Ishikawa (cell line): ENCODE data around the gene CDC42EP4.

Experiments
- CEBPB ChIP-seq: IDR thresholded peaks from 2 replicates; pipeline ENCODE4 v1.6.1; 2012
- CREB1 ChIP-seq: IDR thresholded peaks from 2 replicates; pipeline ENCODE4 v1.6.1; 2012; ENCODE audit warnings: low read depth
- EGR1 ChIP-seq: IDR thresholded peaks from 2 replicates; pipeline ENCODE4 v1.6.1; 2012
- EP300 ChIP-seq: IDR thresholded peaks from 2 replicates; pipeline ENCODE4 v1.6.1; 2012; ENCODE audit warnings: borderline replicate concordance
- FOXM1 ChIP-seq: IDR thresholded peaks from 2 replicates; pipeline ENCODE4 v1.6.1; 2012; ENCODE audit warnings: low read depth, borderline replicate concordance
- NFIC ChIP-seq: IDR thresholded peaks from 2 replicates; pipeline ENCODE4 v1.6.1; 2012
- RAD21 ChIP-seq: IDR thresholded peaks from 2 replicates; pipeline ENCODE4 v1.6.1; 2012; ENCODE audit warnings: low read depth
- TAF1 ChIP-seq: IDR thresholded peaks from 2 replicates; pipeline ENCODE4 v1.6.1; 2012; ENCODE audit warnings: low read depth, mild to moderate bottlenecking
- TCF12 ChIP-seq: IDR thresholded peaks from 2 replicates; pipeline ENCODE4 v1.6.1; 2012; ENCODE audit warnings: low read depth
- TEAD4 ChIP-seq: IDR thresholded peaks from 2 replicates; pipeline ENCODE4 v1.6.1; 2012
- YY1 ChIP-seq: IDR thresholded peaks from 2 replicates; pipeline ENCODE4 v1.6.1; 2012; ENCODE audit warnings: low read depth
- ZBTB7A ChIP-seq: IDR thresholded peaks from 2 replicates; pipeline ENCODE4 v1.6.1; 2012; ENCODE audit warnings: low read depth
- TF ChIP-seq, protein P1 (sequence below): IDR thresholded peaks from 2 replicates; pipeline ENCODE4 v1.6.1; 2012
- TF ChIP-seq, protein P2 (sequence below): IDR thresholded peaks from 2 replicates; pipeline ENCODE4 v1.6.1; 2012
- TF ChIP-seq, protein P3 (sequence below): IDR thresholded peaks from 2 replicates; pipeline ENCODE4 v1.6.1; 2012; ENCODE audit warnings: low read depth, mild to moderate bottlenecking

The CDC42EP4 gene

DNA sequence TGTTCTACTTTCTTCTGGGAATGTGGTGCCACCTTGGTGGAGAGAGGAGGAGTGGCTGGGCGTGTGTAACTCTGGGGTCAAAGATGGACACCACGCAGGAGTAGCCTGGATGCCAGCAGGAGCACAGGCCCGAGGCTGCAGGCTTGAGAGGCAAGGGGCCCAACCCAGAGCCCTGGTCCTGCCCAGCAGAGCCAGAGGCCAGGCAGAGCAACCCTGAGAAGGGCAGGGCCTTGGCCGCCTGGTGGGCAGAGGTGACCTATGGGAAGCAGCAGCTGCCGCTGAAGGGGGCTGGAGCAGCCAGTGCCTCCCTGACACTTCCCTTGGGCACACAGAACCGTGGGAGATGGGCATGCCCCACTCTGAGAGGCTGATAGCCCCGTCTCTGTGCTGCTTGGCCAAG lies 32.1 kb downstream of the CDC42EP4 start:
- TF ChIP-seq TAF1: no peak
- TF ChIP-seq NFIC: no peak
- TF ChIP-seq CREB1: no peak
- no peak for TF ChIP-seq RAD21
- no peak for TF ChIP-seq FOXM1
- TF ChIP-seq, protein P1, sequence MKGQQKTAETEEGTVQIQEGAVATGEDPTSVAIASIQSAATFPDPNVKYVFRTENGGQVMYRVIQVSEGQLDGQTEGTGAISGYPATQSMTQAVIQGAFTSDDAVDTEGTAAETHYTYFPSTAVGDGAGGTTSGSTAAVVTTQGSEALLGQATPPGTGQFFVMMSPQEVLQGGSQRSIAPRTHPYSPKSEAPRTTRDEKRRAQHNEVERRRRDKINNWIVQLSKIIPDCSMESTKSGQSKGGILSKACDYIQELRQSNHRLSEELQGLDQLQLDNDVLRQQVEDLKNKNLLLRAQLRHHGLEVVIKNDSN: no peak
- TF ChIP-seq TCF12: no peak
- TF ChIP-seq CEBPB: no peak
- TF ChIP-seq, protein P2, sequence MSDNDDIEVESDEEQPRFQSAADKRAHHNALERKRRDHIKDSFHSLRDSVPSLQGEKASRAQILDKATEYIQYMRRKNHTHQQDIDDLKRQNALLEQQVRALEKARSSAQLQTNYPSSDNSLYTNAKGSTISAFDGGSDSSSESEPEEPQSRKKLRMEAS: no peak

DNA sequence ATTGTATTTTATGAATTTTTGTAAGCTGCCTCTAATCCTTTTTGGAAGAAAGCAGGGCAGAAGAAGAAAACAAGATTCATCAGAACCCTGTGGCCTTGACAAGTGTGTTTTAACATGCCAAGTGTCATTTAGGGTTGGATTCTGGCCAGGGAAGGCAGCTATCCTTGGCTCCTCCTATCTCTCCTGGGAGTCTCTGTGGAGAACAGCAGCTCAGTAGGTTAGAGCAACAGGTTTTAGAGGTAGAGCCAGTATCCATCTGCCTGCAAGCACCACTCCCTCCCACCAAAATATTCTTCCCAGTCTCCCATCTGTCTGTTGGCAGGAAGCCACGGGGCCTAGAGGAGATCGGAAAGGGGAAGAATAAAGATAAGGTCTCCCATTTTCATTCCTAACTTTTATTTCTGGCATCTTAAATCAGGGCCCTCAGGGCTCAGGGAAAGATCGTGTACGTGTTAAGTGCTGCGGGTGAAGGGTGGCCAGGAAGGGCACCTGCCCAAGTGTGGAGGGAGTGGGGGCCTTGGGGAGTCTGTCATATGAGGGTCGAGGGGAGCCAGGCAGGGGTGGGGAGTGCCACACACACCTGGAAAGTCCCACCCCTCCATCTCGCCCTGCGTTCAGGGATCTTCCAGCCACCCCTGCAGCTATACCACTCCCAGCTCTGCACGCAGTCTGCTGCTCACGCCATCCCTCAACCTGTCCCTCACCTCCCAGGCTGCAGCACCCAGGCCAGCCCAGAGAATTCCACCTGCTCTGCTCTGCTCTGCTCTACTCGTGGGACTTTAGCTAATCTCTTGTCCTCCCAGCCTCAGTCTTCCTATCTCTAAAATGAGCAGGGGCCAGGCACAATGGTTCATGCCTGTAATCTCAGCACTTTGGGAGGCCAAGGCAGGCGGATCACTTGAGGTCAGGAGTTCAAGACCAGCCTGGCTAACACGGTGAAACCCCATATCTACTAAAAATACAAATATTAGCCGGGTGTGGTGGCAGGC lies 33.0 kb downstream of the CDC42EP4 start:
- TF ChIP-seq FOXM1 (no peak), TCF12 (no peak), TAF1 (no peak), ZBTB7A (no peak), NFIC (no peak; the same call in 1 of the 2 replicates), RAD21 (no peak), YY1 (no peak), EGR1 (no peak), CREB1 (no peak)
- TF ChIP-seq, protein P3, sequence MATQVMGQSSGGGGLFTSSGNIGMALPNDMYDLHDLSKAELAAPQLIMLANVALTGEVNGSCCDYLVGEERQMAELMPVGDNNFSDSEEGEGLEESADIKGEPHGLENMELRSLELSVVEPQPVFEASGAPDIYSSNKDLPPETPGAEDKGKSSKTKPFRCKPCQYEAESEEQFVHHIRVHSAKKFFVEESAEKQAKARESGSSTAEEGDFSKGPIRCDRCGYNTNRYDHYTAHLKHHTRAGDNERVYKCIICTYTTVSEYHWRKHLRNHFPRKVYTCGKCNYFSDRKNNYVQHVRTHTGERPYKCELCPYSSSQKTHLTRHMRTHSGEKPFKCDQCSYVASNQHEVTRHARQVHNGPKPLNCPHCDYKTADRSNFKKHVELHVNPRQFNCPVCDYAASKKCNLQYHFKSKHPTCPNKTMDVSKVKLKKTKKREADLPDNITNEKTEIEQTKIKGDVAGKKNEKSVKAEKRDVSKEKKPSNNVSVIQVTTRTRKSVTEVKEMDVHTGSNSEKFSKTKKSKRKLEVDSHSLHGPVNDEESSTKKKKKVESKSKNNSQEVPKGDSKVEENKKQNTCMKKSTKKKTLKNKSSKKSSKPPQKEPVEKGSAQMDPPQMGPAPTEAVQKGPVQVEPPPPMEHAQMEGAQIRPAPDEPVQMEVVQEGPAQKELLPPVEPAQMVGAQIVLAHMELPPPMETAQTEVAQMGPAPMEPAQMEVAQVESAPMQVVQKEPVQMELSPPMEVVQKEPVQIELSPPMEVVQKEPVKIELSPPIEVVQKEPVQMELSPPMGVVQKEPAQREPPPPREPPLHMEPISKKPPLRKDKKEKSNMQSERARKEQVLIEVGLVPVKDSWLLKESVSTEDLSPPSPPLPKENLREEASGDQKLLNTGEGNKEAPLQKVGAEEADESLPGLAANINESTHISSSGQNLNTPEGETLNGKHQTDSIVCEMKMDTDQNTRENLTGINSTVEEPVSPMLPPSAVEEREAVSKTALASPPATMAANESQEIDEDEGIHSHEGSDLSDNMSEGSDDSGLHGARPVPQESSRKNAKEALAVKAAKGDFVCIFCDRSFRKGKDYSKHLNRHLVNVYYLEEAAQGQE: no peak
- TF ChIP-seq, protein P1: no peak

DNA sequence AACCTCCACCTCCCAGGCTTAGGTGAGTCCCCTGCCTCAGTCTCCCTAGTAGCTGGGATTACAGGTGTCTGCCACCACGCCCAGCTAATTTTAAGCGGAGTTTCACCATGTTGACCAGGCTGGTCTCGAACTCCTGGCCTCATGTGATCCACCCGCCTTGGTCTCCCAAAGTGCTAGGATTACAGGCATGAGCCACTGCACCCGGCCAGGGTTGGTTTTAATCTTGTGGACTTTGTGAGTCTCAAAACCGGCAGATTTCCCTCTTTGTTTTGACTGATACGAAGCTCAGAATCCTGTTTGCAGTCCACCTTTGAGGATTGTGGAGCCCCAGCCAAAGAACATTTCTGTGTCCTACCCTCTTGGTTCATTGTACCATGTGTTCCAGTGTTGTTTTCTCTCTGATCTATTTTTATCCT lies 33.7 kb downstream of the CDC42EP4 start:
- TF ChIP-seq, protein P1: no peak
- TF ChIP-seq RAD21: no peak

DNA sequence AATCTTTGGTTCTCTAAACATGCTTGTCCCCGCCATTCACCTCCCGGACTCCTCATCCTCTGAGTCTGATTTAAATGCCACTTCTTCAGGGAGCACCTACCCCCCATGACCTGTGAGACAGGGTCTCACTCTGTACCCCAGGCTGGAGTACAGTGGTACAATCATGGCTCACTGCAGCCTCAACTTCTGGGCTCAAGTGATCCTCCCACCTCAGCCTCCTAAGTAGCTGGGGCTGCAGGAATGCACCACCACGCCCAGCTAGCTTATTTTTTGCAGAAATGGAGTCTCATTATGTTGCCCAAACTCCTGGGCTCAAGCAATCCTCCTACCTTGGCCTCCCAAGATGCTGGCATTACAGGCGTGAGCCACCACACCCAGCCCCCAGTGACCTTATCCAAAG lies 37.3 kb downstream of the CDC42EP4 start:
- TF ChIP-seq CREB1: no peak

DNA sequence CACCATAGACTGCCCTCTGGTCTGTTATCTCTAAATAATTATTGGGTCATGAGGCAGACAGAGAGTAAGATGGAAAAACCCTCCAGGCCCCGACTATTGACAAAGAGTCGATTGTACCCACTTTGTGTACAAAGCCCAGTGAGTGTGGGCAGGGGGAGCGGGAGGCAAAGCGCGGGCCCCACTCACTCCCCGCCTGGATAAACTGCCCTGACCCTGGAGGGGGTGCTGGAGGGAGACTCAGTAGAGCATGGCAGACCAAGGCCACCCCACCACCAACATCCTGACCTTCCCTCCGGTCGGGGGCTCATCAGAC lies 38.9 kb downstream of the CDC42EP4 start:
- TF ChIP-seq, protein P1: no peak
- no peak for TF ChIP-seq EP300
- TF ChIP-seq TCF12: no peak
- TF ChIP-seq, protein P3: no peak
- no peak for TF ChIP-seq CREB1
- TF ChIP-seq YY1: no peak
- TF ChIP-seq, protein P2: no peak
- TF ChIP-seq FOXM1: no peak
- TF ChIP-seq NFIC: no peak

DNA sequence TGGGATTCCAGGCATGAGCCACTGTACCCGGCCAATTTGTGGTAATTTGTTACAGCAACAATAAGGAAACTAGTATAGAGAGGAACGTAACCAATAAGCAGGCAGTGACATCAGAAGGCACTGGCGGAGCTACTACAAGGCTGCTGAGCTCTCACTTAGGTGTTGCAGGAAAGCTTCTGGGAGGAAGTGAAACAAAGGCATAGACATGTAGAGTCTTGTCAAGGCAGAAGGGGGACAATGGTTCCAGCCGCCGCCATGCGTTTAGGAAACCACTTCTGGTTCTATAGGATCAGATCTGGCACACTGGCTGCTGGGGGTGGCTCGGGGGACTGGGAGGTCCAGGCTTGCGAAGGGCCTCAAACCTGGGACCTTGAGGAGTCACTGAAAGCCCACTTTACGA lies 40.7 kb downstream of the CDC42EP4 start:
- TF ChIP-seq, protein P2: no peak
- TF ChIP-seq CEBPB: no peak
- no peak for TF ChIP-seq CREB1
- TF ChIP-seq EGR1: no peak
- TF ChIP-seq, protein P1: no peak
- no peak for TF ChIP-seq TAF1
- no peak for TF ChIP-seq TEAD4
- TF ChIP-seq, protein P3: no peak
- TF ChIP-seq FOXM1: no peak
- no peak for TF ChIP-seq ZBTB7A
- TF ChIP-seq NFIC: no peak
- TF ChIP-seq RAD21: no peak
- no peak for TF ChIP-seq YY1
- TF ChIP-seq EP300: no peak
- TF ChIP-seq TCF12: no peak
